GM18505 (cell line): Measurements from ENCODE around the gene CTSH.

ENCODE experiments used
- ATAC-seq: cut with Tn5 transposase; IDR thresholded peaks from one replicate; pipeline ENCODE4 v1.9.1; 2021; ENCODE audit not compliant: unreplicated experiment
- POLR2A ChIP-seq: IDR thresholded peaks from 4 replicates; pipeline ENCODE4 v1.6.1; 2011; ENCODE audit warnings: borderline replicate concordance; ENCODE audit not compliant: insufficient read depth, insufficient read length; ENCODE audit errors: extremely low read depth

The CTSH gene

GRCh38 chr15:78968539-78969271 is 23.9 kb upstream of the CTSH start:
- ATAC-seq: no peak
- TF ChIP-seq POLR2A: no peak

GRCh38 chr15:78968114-78968513 is 23.3 kb upstream of the CTSH start:
- TF ChIP-seq POLR2A: no peak
- ATAC-seq: no peak

GRCh38 chr15:78960308-78960707 is 15.5 kb upstream of the CTSH start:
- no peak for TF ChIP-seq POLR2A
- no peak for ATAC-seq

GRCh38 chr15:78959360-78959759 is 14.5 kb upstream of the CTSH start:
- TF ChIP-seq POLR2A: no peak
- no peak for ATAC-seq

- ATAC-seq: no peak
- no peak for TF ChIP-seq POLR2A
Observed at GRCh38 chr15:78957416-78958093, 12.7 kb upstream of the CTSH start.

- no peak for ATAC-seq
- TF ChIP-seq POLR2A: no peak
Observed at GRCh38 chr15:78956937-78957336, 12.1 kb upstream of the CTSH start.

- no peak for TF ChIP-seq POLR2A
- ATAC-seq: no peak
Observed at GRCh38 chr15:78955355-78955754, 10.5 kb upstream of the CTSH start.

- TF ChIP-seq POLR2A: no peak
- no peak for ATAC-seq
Observed at GRCh38 chr15:78951841-78952238, 7.0 kb upstream of the CTSH start.

GRCh38 chr15:78950902-78951840 is 6.3 kb upstream of the CTSH start:
- no peak for ATAC-seq
- TF ChIP-seq POLR2A: no peak

GRCh38 chr15:78950343-78950742 is 5.5 kb upstream of the CTSH start:
- ATAC-seq: no peak

GRCh38 chr15:78949461-78949860 is 4.6 kb upstream of the CTSH start:
- ATAC-seq: no peak
- no peak for TF ChIP-seq POLR2A

More at GRCh38 chr15:78950343-78950742, 5.5 kb upstream of the CTSH start:
- TF ChIP-seq POLR2A: no peak

- no peak for TF ChIP-seq POLR2A
- ATAC-seq: no peak
Observed at GRCh38 chr15:78947506-78947905, 2.7 kb upstream of the CTSH start.

- TF ChIP-seq POLR2A: no peak
- ATAC-seq: no peak
Observed at GRCh38 chr15:78946493-78946892, 1.6 kb upstream of the CTSH start.
